Pancreas (tissue), 10 donors: ENCODE measurements around the gene STARD4. TPM values are rescaled to one million over a fixed set of nuclear protein-coding genes. Genes with fewer than 3 reads are reported as not detected.

Experiments
- ATAC-seq, 4 donors: fragments of 200-7000 bp; cut with Tn5 transposase; one replicate each; pipeline versions ENCODE4 v1.8.0 to v1.9.1; 2020; ENCODE audit warnings: mild to moderate bottlenecking in 4 of 4, moderate library complexity in 4 of 4
- DNase-seq, 6 donors: peaks; one replicate each; pipeline ENCODE4 v3.0.0-alpha.2; 2020
- FAIRE-seq: peaks from 2 replicates; lab custom pipeline; 2012; peaks lifted over from hg19 to GRCh38; lab: Jason Lieb, UNC
- H3K27ac ChIP-seq, 4 donors: fragments of 200-600 bp; sonication (generic); 1 replicate in 3 of 4; 2 replicates in 1 of 4; pipeline versions ENCODE4 v1.5.0 to v1.8.0; 2020
- H3K27me3 ChIP-seq, 4 donors: fragments of 200-600 bp; one replicate each; pipeline ENCODE4 v1.8.0; 2021
- H3K36me3 ChIP-seq, 3 donors: fragments of 200-600 bp; sonication (generic) in 1 of 3; one replicate each; pipeline versions ENCODE4 v1.5.0 to v1.8.0; 2020 to 2021
- H3K4me1 ChIP-seq, 3 donors: fragments of 200-600 bp; one replicate each; pipeline ENCODE4 v1.8.0; 2021
- H3K4me3 ChIP-seq, 4 donors: fragments of 200-600 bp; sonication (generic) in 2 of 4; one replicate each; pipeline versions ENCODE4 v1.5.0 to v1.8.0; 2020 to 2021
- H3K9me3 ChIP-seq, 4 donors: fragments of 200-600 bp; one replicate each; pipeline ENCODE4 v1.8.0; 2021
- WGBS, 2 donors: extraction: QIAGEN DNeasy Blood & Tissue Kit; methylation state at CpG; one replicate each; pipeline ENCODE4 v1.1.7; 2013; 5-methylcytosine and 5-hydroxymethylcytosine counted together
- intact Hi-C, 3 donors: fragments of 100-400 bp; cut with DNase I; formaldehyde crosslinking; loops; one replicate each; pipeline versions ENCODE4 v1.11.1 to v1.14.2; 2022
- polyA plus RNA-seq, 2 donors: library from polyadenylated mRNA; stranded (reverse); fragments of 200-250 nt; gene quantifications; one replicate each; pipeline ENCODE4 v1.2.3, GENCODE V29; 2013
- total RNA-seq, 6 donors: library from RNA; stranded (reverse); fragmentation: NEBNext Ultra II Directional in 4 of 6; extraction: Animal tissue kit (Norgen Biotek cat#: 25700) in 4 of 6; gene quantifications; one replicate each; pipeline versions ENCODE4 v1.2.1 to v1.2.4, GENCODE V29; 2021 to 2023
- TF ChIP-seq, protein P1 (sequence below), 4 donors: fragments of 200-600 bp; sonication (generic) in 3 of 4; IDR thresholded peaks; one replicate each; pipeline versions ENCODE4 v1.5.0 to v1.8.0; 2021; ENCODE audit warnings: antibody characterized with exemption in 4 of 4
- donor health status: healthy with polysubstance abuse.
- donor health status: DM: no; HTN: no; CAD: no; lungs with moderate emphysema.
- donor health status: DM: no; HTN: no; CAD: no.
- donor health status: control.
- donor health status: control.
- donor health status: Bipolar disorder and iron deficiency.
- donor health status: DM: yes; HTN: yes; CAD: no.
- donor health status: DM: no; HTN: no; CAD: no.
- donor health status: DM: no; HTN: no; CAD: no.
- donor health status: DM: yes; HTN: yes; CAD: no.

STARD4 gene
- total and polyA plus RNA-seq, 8 donors = 1.4 to 7.1 (median 3.3) TPM

DNA sequence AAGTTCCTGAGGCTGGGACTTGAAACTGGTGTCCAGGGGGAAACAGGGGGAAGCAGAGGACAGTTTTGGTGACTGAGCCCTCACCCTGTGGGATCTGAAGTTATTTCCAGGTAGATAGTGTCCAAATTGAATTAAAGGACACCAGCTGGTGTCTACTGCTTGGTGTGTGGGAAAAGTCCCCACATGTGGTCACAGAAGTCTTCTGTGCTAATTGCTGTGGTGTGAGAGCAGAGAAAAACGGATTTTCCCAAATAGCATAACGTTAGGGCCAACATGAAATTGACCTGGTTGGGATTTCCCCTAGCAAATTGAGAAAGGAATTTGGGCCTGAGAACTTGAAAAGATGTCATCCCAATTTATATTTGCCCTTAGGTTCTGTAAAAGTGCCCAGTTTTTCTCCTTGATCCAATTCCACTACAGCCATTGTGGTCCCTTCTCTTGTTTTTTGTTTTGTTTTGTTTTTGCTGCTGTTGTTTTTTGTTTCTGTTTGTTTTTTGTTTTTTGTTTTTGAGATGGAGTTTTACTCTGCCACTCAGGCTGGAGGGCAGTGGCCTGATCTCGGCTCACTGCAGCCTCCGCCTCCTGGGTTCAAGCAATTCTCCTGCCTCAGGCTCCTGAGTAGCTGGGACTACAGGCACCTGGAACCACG is 5.6 kb upstream of the STARD4 start:
- H3K27me3 ChIP-seq = no peaks in the 10 kb centered on the region
- H3K4me1 ChIP-seq = peaks cover 0 to 6% (median 4%) of the 10 kb centered on the region in 3 donors
- H3K27ac ChIP-seq = no peak overlapping the region
- 85 to 96% methylated on average over 5 of the region's 5 CpGs for WGBS, 2 donors
- intact Hi-C loops = no loop called here
- H3K36me3 ChIP-seq = no peaks in the 10 kb centered on the region
- no peaks in the 10 kb centered on the region for H3K9me3 ChIP-seq
- TF ChIP-seq, protein P1, sequence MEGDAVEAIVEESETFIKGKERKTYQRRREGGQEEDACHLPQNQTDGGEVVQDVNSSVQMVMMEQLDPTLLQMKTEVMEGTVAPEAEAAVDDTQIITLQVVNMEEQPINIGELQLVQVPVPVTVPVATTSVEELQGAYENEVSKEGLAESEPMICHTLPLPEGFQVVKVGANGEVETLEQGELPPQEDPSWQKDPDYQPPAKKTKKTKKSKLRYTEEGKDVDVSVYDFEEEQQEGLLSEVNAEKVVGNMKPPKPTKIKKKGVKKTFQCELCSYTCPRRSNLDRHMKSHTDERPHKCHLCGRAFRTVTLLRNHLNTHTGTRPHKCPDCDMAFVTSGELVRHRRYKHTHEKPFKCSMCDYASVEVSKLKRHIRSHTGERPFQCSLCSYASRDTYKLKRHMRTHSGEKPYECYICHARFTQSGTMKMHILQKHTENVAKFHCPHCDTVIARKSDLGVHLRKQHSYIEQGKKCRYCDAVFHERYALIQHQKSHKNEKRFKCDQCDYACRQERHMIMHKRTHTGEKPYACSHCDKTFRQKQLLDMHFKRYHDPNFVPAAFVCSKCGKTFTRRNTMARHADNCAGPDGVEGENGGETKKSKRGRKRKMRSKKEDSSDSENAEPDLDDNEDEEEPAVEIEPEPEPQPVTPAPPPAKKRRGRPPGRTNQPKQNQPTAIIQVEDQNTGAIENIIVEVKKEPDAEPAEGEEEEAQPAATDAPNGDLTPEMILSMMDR (IDR thresholded peaks at IDR 0.05) = no peak
- H3K4me3 ChIP-seq = no peak overlapping the region
- no peak for ATAC-seq
- no peak for FAIRE-seq
- no peak for DNase-seq

DNA sequence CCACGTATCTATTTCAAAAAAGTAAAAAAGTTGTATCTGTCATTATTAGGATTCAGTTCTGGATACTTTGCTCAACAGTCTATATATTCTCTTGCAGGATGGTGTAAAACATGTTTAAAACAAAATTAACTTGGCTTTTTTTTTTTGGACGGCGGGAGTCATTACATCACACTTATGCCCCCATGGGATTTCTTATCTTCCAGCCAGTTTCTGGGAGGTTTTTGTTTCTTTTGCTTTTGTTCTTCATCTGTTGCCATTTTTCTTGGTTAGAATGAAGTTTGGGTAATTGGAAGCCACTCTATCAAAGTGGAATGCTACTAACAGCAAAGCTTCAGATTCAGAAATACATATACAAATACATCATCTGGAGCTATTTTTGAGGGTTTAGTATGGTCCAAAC is 1.8 kb upstream of the STARD4 start:
- Histone ChIP-seq H3K27me3 (no peaks in the 10 kb centered on the region), H3K4me3 (no peak overlapping the region), H3K9me3 (no peaks in the 10 kb centered on the region), H3K27ac (no peak overlapping the region), H3K4me1 (peaks cover 0 to 8% (median 0%) of the 10 kb centered on the region in 3 donors), H3K36me3 (no peaks in the 10 kb centered on the region)
- FAIRE-seq = no peak
- ATAC-seq = no peak
- 89 to 93% methylated on average over 3 of the region's 3 CpGs for WGBS, 2 donors
- TF ChIP-seq, protein P1 (IDR thresholded peaks at IDR 0.05) = no peak
- intact Hi-C loops = no loop called here
- DNase-seq = no peak

DNA sequence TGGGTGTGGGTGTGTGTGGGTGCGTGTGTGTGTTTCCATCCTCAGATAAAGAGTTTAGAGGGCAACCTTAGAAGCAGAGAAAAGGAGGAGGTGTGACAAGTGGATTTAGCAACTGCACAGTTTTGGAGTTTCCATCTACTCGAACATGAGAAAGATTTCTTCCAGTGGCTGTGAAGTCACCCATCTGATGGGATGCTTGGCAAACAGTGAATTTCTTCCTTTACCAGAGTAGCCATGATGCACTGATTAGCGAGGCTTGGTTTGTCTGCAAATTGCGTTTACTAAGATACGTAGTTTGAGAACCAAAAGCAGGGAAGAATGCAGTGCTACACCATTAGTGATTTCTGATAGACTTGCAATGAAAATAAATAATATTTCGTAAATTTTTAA is 791 bp upstream of the STARD4 start:
- peak overlapping the region; percentile 72 to 84 (median 74) for H3K4me3 ChIP-seq
- intact Hi-C loops = no loop called here

DNA sequence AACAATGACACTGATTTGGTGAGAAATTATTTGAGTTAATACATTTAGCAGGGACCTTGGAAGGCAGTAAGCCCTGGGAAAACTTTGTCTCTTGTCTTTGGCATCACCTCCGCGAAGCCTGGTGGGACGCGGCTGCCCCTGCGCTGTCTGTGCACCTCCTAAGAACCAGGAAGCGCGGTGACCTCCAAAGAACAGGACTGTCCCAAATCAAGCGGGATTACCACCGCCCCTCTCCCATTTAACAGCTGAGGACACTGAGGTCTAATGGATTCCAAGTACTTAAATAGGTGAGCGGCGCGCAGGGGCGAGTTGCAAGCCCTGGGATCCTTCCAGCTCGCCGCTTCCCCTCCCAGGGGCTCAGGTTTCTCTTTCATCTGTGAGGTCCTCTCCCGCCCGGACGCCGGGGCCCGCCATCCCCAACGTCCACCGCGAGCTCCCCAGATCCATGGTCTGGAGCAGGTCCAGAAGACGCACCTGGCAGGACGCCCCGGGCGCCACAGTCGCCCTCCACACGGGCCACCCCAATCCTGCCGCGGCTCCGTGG is 432 bp downstream of the STARD4 start:
- intact Hi-C loops = no loop called here
- H3K36me3 ChIP-seq = no peaks in the 10 kb centered on the region
- FAIRE-seq (no peak), ATAC-seq (peak in 3 of 4 donors; percentile 36 to 54 (median 45)), DNase-seq (no peak)
- H3K4me1 ChIP-seq = peaks cover 0 to 8% (median 0%) of the 10 kb centered on the region in 3 donors
- no peaks in the 10 kb centered on the region for H3K9me3 ChIP-seq
- H3K4me3 ChIP-seq = peak overlapping the region; percentile 72 to 84 (median 74)
- WGBS, 2 donors = 0 to 1% methylated on average over 32 of the region's 32 CpGs
- TF ChIP-seq, protein P1 (IDR thresholded peaks at IDR 0.05) = no peak
- H3K27me3 ChIP-seq = no peaks in the 10 kb centered on the region
- peak overlapping the region; percentile 64 to 90 (median 78) for H3K27ac ChIP-seq

More for the DNA sequence above, 791 bp upstream of the STARD4 start:
- ATAC-seq = no peak
- H3K9me3 ChIP-seq = no peaks in the 10 kb centered on the region
- H3K27me3 ChIP-seq = no peaks in the 10 kb centered on the region
- 16 to 19% methylated on average over 6 of the region's 6 CpGs for WGBS, 2 donors
- H3K27ac ChIP-seq = peak overlapping the region in 3 of 4 donors; percentile 70 to 90 (median 86)
- no peaks in the 10 kb centered on the region for H3K36me3 ChIP-seq
- TF ChIP-seq, protein P1 (IDR thresholded peaks at IDR 0.05) = no peak
- H3K4me1 ChIP-seq = peaks cover 0 to 8% (median 0%) of the 10 kb centered on the region in 3 donors
- DNase-seq = no peak
- no peak for FAIRE-seq
